NCI-H187 treated with DMSO at 0.1 percent for 48 hours (cell line): ENCODE data around the gene PBXIP1.

Experiments
- DNase-seq: peaks from one replicate; lab custom pipeline; 2025; lab: John Stamatoyannopoulos, UW

The PBXIP1 gene

GRCh38 chr1:154956544-154956941 is 644 bp upstream of the PBXIP1 start:
- DNase-seq = no peak

GRCh38 chr1:154955039-154955717 is 721 bp downstream of the PBXIP1 start:
- DNase-seq = no peak

- no peak for DNase-seq
Observed at GRCh38 chr1:154954541-154954940, 1.4 kb downstream of the PBXIP1 start.

GRCh38 chr1:154953611-154954038 is 2.3 kb downstream of the PBXIP1 start:
- no peak for DNase-seq

- no peak for DNase-seq
Observed at GRCh38 chr1:154952664-154953063, 3.2 kb downstream of the PBXIP1 start.

GRCh38 chr1:154951901-154952657 is 3.8 kb downstream of the PBXIP1 start:
- no peak for DNase-seq

- no peak for DNase-seq
Observed at GRCh38 chr1:154948079-154948478, 7.8 kb downstream of the PBXIP1 start.

- DNase-seq = no peak
Observed at GRCh38 chr1:154945962-154946850, 9.7 kb downstream of the PBXIP1 start.

- DNase-seq = no peak
Observed at GRCh38 chr1:154945160-154945961, 10.5 kb downstream of the PBXIP1 start.

- no peak for DNase-seq
Observed at GRCh38 chr1:154944401-154945159, 11.3 kb downstream of the PBXIP1 start.

- DNase-seq = no peak
Observed at GRCh38 chr1:154943649-154944400, 12.1 kb downstream of the PBXIP1 start.

GRCh38 chr1:154941333-154942013 is 14.4 kb downstream of the PBXIP1 start:
- DNase-seq = no peak

GRCh38 chr1:154940651-154941194 is 15.2 kb downstream of the PBXIP1 start:
- no peak for DNase-seq

GRCh38 chr1:154940213-154940560 is 15.7 kb downstream of the PBXIP1 start:
- no peak for DNase-seq

- DNase-seq = no peak
Observed at GRCh38 chr1:154938604-154939399, 17.1 kb downstream of the PBXIP1 start.

- DNase-seq = no peak
Observed at GRCh38 chr1:154937988-154938386, 17.9 kb downstream of the PBXIP1 start.

- peak; percentile 86 for DNase-seq
Observed at GRCh38 chr1:154937085-154937987, 18.6 kb downstream of the PBXIP1 start.
